Muscle layer of duodenum (tissue), 2 donors: ENCODE measurements around the gene STK32C.

Experiments
- H3K27ac ChIP-seq: one replicate; pipeline ENCODE4 v1.7.0; 2013; ENCODE audit warnings: mild to moderate bottlenecking, low read length
- H3K27me3 ChIP-seq: one replicate; pipeline ENCODE4 v1.7.0; 2013; ENCODE audit warnings: low read depth, mild to moderate bottlenecking, control low read depth, low read length
- H3K36me3 ChIP-seq, 2 donors: one replicate each; pipeline ENCODE4 v1.7.0; 2013; ENCODE audit warnings: low read length in 2 of 2, control low read depth in 1 of 2, mild to moderate bottlenecking in 1 of 2; ENCODE audit not compliant: insufficient read depth in 2 of 2, control insufficient read depth in 1 of 2
- H3K4me1 ChIP-seq, 2 donors: one replicate each; pipeline ENCODE4 v1.7.0; 2013; ENCODE audit warnings: low read length in 2 of 2, mild to moderate bottlenecking in 2 of 2, control low read depth in 1 of 2, moderate library complexity in 1 of 2; ENCODE audit not compliant: insufficient read depth in 2 of 2, control insufficient read depth in 1 of 2
- H3K4me3 ChIP-seq, 2 donors: one replicate each; pipeline ENCODE4 v1.7.0; 2013; ENCODE audit warnings: low read length in 2 of 2, low read depth in 1 of 2, mild to moderate bottlenecking in 1 of 2
- H3K9me3 ChIP-seq, 2 donors: one replicate each; pipeline ENCODE4 v1.7.0; 2013; ENCODE audit warnings: low read length in 2 of 2, control low read depth in 1 of 2, mild to moderate bottlenecking in 1 of 2; ENCODE audit not compliant: control insufficient read depth in 1 of 2
- donor health status: healthy.

Gene STK32C

DNA sequence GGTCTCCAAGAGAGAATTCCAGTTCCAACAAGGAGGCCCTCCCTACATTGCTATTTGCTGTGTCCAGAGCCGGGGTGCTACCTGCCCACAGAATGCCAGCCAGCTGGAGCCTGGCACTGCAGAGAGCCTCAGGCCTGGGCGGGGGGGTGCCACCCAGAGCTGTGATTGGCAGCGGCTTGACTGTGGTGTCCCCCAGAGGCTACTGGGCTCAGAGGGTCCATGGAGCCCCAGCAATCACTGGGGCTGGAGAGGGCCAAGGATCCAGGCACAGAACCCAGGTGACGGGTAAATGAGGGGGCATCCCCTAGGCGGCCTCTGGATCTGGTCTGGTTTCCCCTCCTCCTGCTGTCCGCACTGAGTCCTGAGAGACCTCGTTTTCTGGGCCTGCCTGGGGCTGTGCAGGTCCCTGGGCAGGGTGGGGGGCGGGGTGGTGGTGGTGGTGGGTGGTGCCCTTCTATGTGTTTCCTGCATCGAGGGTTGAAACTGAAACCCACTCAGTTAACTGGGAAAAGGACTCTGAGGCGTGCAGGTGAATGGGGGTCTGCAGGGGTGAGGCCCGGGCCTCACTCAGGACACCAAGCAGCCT lies 108.4 kb downstream of the STK32C start:
- Histone ChIP-seq H3K4me3 (no peak overlapping the region), H3K27ac (no peak overlapping the region), H3K4me1 (no peaks in the 10 kb centered on the region), H3K9me3 (no peaks in the 10 kb centered on the region), H3K36me3 (no peaks in the 10 kb centered on the region), H3K27me3 (no peaks in the 10 kb centered on the region)

DNA sequence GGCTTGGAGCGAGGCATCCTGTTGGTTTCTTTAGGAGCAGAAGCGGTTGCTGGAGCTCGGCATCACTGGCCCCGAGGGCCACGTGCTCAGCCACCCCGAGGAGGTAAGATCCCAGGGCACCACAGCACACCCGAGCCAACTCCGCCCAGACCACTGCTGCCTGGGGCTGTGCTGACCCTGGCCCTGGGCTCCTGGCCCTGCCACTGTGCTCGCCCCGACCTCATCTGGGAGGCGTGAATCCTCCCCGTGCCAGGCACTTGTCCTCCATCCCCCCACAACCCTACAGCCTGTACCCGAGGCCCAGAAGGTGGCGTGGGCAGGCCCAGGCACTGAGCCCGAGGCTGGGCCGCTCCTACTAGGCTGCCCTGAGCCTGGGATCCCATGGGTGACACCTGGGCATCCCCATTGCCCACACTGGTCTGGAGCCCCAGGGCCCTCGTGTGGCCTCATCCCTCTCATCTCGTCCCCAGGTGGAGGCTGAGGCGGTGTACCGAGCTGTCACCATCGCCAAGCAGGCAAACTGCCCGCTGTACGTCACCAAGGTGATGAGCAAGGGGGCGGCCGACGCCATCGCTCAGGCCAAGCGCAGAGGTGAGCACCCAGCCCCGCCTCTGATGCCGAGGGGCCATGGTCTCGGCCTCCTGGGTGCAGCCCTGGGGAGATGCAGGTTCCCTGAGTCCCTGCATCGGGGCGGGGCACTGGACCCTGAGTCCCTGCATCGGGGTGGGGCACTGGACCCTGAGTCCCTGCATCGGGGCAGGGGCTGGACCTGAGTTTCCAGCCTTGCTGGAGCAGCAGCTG lies 109.2 kb downstream of the STK32C start:
- H3K9me3 ChIP-seq, result no peaks in the 10 kb centered on the region
- no peaks in the 10 kb centered on the region for H3K27me3 ChIP-seq
- H3K27ac ChIP-seq, result no peak overlapping the region
- no peak overlapping the region for H3K4me3 ChIP-seq
- H3K36me3 ChIP-seq, result no peaks in the 10 kb centered on the region
- no peaks in the 10 kb centered on the region for H3K4me1 ChIP-seq

DNA sequence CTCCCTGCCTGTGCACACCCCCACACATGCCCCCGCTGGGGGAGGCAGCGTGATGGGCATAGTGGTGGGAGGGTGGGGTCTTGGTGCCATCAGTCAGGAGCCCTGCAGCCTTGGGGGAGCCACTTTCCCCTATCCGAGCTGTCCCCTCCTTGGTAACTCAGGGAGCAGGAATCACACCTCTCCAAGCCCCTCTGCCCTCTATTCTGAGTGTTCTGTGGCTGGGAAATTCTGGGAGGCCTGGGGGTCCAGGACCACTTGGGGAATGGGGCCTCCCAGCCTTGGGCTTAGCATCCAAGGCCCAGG lies 109.7 kb downstream of the STK32C start:
- no peaks in the 10 kb centered on the region for H3K27me3 ChIP-seq
- H3K9me3 ChIP-seq, result no peaks in the 10 kb centered on the region
- no peak overlapping the region for H3K27ac ChIP-seq
- H3K4me3 ChIP-seq, result no peak overlapping the region
- no peaks in the 10 kb centered on the region for H3K4me1 ChIP-seq
- no peaks in the 10 kb centered on the region for H3K36me3 ChIP-seq

DNA sequence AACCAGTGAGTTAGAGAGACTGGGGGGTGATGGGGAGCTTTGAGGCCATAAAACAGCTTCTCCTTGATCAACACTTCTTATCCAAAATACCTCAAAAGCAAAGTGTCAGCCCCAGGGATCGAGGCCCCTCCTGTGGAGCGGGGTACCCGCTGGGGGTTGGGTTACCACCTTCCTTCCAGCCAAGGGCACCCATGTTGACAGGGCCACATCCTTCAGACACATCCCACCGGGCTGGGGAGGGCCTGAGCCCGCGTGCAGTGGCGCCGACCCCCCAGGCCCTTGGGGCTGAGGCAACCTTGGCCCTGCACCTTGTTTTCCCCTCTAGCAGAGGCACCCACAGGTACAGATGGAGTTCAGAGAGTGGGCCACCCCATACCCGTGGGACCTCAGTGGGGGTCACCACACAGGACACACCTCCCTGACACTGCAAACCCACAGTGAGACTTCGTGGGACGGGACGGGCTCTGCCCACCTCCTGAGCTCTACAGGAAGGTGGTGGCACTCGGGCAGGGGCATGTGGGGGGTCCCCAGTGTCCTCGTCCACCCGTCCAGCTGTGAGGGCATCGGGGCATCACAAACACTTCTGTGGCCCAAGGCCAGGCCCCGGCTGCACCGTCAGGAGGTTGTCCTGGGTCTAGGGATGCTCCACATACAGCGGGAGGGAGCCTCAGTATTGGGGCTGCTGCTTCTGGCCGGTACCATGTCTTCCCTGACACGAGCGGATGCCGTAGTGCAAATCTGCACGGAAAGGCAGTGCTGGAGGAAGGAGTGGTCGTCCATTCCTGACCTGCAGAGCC lies 110.3 kb downstream of the STK32C start:
- Histone ChIP-seq H3K4me3 (no peak overlapping the region), H3K27ac (no peak overlapping the region), H3K27me3 (no peaks in the 10 kb centered on the region), H3K4me1 (no peaks in the 10 kb centered on the region), H3K36me3 (no peaks in the 10 kb centered on the region), H3K9me3 (no peaks in the 10 kb centered on the region)

DNA sequence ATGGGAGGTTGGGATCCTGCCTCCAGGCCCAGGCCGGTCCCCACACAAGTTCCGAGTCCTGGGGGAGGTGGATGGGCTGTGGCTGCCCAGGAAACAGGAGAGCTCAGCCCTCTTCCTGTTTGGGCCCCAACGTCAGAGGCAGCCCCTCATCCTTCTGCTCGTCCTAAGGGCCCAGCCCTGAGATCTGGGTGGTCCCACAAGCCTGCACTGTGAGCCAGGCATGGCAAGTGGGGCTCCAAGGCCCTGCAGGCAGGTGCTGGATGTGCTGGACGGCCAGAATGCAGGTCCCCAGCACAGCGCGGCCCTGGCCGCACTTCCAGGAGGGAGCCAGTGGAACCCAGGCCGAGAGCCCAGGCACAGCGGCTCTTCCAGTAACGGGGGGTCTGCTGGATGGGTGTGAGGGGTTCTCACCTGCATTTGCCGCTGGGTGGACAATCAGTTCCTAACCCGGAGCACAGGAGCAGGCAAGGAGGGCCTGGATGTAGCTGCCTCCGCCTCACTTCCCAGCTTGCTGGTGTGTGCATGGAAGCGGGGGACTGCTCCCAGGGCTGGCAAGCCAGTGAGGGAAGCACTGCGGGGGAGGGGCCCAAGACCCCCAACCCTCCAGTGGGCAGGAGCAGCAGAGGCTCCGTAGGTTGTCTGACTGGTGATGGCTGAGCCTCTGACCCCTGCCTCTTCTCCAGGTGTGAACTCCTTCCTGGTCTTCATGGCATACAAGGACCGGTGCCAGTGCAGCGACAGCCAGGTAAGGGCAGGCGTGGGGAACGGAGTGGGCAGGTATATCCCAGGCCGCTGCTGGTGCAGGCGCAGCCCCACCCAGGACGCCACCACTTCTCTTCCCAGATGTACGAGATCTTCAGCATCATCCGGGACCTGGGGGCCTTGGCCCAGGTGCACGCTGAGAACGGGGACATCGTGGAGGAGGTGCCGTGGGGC lies 111.3 kb downstream of the STK32C start:
- H3K4me3 ChIP-seq, result no peak overlapping the region
- H3K4me1 ChIP-seq, result no peaks in the 10 kb centered on the region
- no peak overlapping the region for H3K27ac ChIP-seq
- no peaks in the 10 kb centered on the region for H3K9me3 ChIP-seq
- no peaks in the 10 kb centered on the region for H3K36me3 ChIP-seq
- no peaks in the 10 kb centered on the region for H3K27me3 ChIP-seq

DNA sequence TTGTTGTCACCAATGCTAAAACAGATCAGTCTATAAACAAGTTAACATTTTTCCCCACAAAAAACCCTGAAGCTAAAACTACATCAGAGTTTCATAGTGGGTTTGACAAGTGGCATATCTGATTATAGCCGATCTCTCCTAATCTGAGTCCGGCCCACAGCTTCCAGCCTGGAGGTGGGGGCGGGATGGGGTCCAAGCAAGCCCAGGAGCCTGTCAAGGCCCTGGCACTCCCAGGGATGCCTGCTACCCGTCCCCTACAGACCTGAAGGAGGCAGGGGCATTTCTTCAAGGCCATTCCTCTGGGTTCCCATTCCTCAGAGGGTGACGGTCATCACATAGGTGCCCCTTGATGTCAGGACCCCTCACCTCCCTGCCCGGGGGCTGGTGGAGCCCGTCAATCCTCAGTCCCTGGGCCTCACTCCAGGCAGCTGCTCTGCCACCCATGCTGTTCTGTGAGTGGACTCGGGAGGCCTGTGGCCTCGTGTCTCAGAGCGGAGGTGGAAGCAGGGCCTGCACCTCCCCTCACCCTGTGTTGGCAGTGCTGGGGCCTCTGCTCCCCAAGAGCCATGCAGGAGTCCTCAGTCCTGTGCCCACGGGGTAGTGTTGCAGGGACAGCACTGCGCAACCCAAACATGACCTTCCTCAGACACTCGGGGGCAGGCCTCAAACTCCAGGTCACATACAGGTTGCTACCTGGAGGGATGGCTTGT lies 112.2 kb downstream of the STK32C start:
- H3K27ac ChIP-seq, result no peak overlapping the region
- H3K4me1 ChIP-seq, result no peaks in the 10 kb centered on the region
- no peaks in the 10 kb centered on the region for H3K36me3 ChIP-seq
- H3K27me3 ChIP-seq, result no peaks in the 10 kb centered on the region
- no peak overlapping the region for H3K4me3 ChIP-seq
- H3K9me3 ChIP-seq, result no peaks in the 10 kb centered on the region

DNA sequence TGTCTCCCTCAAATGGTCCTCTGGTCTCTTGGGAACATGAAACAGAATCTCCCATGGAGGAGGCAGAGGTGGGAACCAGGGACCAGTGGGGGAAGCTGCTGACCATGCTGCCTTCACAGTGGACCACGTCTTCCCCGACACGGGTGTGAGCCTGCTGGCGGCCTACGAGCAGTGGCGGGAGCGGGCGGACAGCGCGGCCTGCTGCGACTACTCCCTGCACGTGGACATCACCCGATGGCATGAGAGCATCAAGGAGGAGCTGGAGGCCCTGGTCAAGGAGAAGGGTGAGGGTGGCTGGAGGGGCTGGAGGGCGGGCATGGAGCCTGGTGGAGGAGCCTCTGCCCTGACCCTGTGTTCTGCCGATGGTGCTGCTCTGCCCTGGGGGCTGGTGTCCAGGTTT lies 113.0 kb downstream of the STK32C start:
- Histone ChIP-seq H3K4me1 (no peaks in the 10 kb centered on the region), H3K36me3 (no peaks in the 10 kb centered on the region), H3K4me3 (no peak overlapping the region), H3K27me3 (no peaks in the 10 kb centered on the region), H3K9me3 (no peaks in the 10 kb centered on the region), H3K27ac (no peak overlapping the region)

DNA sequence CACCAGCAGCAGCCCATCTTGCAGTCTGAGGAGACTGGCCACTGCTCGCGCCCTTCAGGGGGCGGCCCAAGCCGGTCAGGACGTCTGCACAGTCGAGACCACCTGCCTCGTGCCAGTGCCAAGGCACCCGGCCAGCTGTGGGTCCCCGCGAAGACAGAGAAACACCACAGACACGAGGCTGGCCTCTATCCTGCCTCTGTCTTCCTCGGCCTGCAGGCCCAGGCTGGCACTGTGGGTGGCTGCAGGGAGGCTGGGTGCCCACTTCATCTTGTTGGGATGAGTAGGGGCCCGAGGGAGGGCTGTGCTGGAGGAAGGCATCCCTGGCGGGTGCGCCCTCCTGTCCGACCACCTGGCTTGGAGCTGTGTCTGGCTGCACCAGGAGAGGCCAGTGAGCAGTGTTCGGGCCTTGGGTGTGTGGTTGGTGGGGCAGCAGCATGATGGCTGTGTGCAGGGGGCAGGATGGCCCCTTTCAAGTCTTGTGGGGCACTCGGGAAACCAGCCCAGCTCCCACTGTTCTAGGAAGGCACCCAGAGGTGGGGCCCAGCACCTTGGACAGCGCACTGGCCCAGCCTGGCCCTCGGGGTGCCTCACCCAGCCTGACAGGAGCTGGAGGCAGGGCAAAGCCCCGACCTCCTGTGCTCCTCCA lies 113.7 kb downstream of the STK32C start:
- no peaks in the 10 kb centered on the region for H3K36me3 ChIP-seq
- H3K27me3 ChIP-seq, result peaks cover 2% of the 10 kb centered on the region
- no peak overlapping the region for H3K4me3 ChIP-seq
- no peaks in the 10 kb centered on the region for H3K4me1 ChIP-seq
- no peak overlapping the region for H3K27ac ChIP-seq
- H3K9me3 ChIP-seq, result no peaks in the 10 kb centered on the region

DNA sequence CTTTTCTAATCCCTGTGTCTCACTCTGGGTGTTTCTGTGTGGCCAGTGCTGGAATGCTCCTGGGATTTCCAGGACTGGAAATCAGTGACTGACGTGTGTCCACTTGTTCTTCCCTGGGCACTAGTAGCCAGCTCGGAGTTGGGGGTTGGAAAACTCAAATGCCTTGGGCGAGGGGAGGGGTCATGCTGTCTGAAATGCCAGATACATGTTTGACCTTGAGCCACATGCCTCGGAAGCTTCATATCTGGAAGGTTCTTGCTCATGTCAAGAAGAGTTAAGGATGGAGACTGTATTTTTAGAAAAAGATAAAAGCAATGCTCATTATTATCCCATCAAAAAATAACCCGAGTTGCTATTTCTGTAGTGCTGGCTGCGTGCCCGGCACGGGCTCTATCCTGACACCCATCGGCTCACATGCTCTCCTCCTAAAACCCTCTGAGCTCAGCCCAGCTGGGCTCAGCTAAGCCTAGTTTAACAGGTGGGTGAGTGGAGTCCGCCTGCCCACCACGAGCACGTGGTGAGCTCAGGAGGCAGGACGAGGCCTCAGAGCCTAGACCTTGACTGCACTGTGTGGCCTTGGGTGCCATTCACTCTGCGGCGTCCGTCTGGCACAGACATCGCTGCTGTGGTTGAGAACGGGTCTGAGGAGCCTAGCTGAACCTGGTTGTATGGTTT lies 114.6 kb downstream of the STK32C start:
- Histone ChIP-seq H3K27ac (no peak overlapping the region), H3K9me3 (no peaks in the 10 kb centered on the region), H3K4me1 (peaks cover 0 to 2% of the 10 kb centered on the region in 2 donors), H3K27me3 (peaks cover 11% of the 10 kb centered on the region), H3K4me3 (no peak overlapping the region), H3K36me3 (no peaks in the 10 kb centered on the region)
